AG04449 (cell line): ENCODE data around the gene MAST2.

Experiments used
- CTCF ChIA-PET: fragments of 350-600 bp; formaldehyde crosslinking; extraction: SDS; loops from one replicate; lab custom pipeline; 2021; ENCODE audit warnings: antibody characterized with exemption; lab: Yijun Ruan, JAX
- POLR2A ChIA-PET: fragments of 400-600, 350-600 bp; formaldehyde crosslinking; extraction: SDS; loops from one replicate; lab custom pipeline; 2020; ENCODE audit warnings: antibody characterized with exemption, inconsistent platforms; lab: Yijun Ruan, JAX
- DNase-seq: peaks from one replicate; pipeline ENCODE4 v3.0.0-alpha.2; 2010; ENCODE audit warnings: low read depth, low spot score
- H3K4me3 ChIP-seq: 2 replicates; pipeline ENCODE4 v1.5.1; 2011; ENCODE audit warnings: low read depth, mild to moderate bottlenecking, control low read depth, low read length
- TF ChIP-seq, protein P1 (sequence below): IDR thresholded peaks from one replicate; pipeline ENCODE4 v1.5.1; 2011; ENCODE audit warnings: mild to moderate bottlenecking, moderate library complexity, low read length, control low read depth, inconsistent platforms; ENCODE audit not compliant: insufficient read depth; ENCODE audit errors: missing control alignments

MAST2 gene

DNA sequence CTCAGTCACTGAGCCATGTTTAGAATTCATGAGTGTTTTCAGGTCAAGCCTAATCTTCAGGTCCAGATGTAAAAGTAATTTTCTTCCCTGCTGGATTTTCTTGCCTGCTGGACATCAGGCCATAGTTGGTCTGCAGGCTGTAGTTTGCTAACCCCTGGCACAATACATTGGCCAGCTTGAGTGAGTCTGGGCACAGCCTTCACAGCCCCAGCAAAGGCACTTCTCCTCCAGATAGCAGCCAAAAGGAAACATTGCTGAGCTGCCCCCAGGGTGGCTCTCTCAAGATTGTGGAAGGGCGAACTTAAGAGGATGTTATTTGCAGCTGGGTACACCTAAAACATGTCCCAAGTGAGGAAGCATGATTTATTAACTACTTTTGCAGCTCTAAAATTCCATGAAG, 202.2 kb downstream of the MAST2 start:
- ChIA-PET POLR2A (no interaction called here), CTCF (interaction anchor here (1.0 to 1.4 kb wide), 2 partner anchors 175 to 218 kb away, joined by 3 to 5 read pairs; no protein-coding TSS in a partner anchor)

DNA sequence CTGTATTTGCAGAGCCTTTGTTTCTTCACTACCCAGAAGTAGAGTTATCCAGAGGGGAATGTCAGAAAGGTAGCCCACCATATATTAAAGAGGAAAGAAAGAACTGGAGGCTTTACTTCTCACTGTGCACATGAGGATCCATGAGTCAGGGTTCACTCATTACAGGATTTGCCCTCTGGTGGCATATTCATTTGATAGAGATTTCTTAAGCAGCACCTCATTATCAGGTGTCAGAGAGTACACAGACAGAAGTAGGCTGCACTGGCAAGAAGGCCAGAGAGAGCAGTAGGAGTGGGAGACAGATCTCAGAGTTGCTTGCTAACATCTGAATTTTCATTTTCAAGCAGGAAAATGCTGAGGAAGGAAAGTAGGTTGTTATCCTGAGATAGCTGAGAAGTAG, 205.2 kb downstream of the MAST2 start:
- POLR2A ChIA-PET = no interaction called here
- DNase-seq = no peak
- no peak overlapping the region for H3K4me3 ChIP-seq
- CTCF ChIA-PET = no interaction called here
- TF ChIP-seq, protein P1, sequence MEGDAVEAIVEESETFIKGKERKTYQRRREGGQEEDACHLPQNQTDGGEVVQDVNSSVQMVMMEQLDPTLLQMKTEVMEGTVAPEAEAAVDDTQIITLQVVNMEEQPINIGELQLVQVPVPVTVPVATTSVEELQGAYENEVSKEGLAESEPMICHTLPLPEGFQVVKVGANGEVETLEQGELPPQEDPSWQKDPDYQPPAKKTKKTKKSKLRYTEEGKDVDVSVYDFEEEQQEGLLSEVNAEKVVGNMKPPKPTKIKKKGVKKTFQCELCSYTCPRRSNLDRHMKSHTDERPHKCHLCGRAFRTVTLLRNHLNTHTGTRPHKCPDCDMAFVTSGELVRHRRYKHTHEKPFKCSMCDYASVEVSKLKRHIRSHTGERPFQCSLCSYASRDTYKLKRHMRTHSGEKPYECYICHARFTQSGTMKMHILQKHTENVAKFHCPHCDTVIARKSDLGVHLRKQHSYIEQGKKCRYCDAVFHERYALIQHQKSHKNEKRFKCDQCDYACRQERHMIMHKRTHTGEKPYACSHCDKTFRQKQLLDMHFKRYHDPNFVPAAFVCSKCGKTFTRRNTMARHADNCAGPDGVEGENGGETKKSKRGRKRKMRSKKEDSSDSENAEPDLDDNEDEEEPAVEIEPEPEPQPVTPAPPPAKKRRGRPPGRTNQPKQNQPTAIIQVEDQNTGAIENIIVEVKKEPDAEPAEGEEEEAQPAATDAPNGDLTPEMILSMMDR = no peak

More for the DNA sequence above, 202.2 kb downstream of the MAST2 start:
- H3K4me3 ChIP-seq = no peak overlapping the region
- no peak for DNase-seq
- TF ChIP-seq, protein P1 = no peak

DNA sequence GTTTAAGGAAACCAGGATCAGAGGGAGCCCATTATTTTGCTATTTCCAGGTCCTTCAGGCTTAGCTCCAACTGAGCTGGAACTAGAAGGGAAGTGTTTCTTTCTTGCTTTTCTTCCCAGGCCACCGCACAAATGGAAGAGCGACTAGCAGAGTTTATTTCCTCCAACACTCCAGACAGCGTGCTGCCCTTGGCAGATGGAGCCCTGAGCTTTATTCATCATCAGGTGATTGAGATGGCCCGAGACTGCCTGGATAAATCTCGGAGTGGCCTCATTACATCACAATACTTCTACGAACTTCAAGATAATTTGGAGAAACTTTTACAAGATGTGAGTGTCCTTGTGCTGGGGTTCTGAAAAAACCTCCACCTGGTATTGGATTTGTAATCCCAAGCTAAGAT, 207.2 kb downstream of the MAST2 start:
- ChIA-PET POLR2A (no interaction called here), CTCF (interaction anchor here (0.7 to 1.6 kb wide), 4 partner anchors 15 to 213 kb away, joined by 3 to 5 read pairs (median 4); no protein-coding TSS in a partner anchor)
- TF ChIP-seq, protein P1 = no peak
- DNase-seq = no peak
- no peak overlapping the region for H3K4me3 ChIP-seq

DNA sequence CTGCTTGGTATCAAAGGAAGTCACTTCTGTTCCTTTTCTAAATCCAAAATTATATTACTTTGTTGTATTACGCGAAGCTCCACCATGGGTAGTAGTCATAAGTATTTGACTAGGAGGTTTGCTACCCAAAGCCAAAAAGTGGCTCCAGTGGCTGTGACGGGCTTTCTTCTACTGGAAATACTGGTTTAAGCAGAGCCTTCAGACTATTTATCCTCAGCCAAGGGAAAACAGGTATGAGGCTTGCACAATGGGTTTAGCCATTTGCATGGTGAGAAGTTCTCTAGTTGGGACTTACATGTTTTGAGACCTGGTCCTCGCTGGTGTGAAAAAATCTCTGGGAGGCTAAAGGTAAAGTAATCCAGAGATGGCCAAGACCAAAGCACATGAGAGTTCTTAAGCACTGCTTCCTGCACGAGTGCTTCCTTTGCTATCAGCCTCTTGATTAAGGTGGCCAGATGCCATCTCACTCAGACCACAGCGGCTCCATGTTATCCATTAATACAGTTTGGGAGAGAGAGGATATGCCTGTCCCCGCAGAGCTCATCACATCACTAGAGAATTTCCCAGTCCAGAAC, 207.8 kb downstream of the MAST2 start:
- CTCF ChIA-PET = interaction anchor here (0.7 to 1.6 kb wide), 4 partner anchors 14 to 212 kb away, joined by 3 to 5 read pairs (median 3); partner anchors contain the start of gene POMGNT1
- DNase-seq = no peak
- POLR2A ChIA-PET = no interaction called here
- TF ChIP-seq, protein P1 = no peak
- H3K4me3 ChIP-seq = no peak overlapping the region

DNA sequence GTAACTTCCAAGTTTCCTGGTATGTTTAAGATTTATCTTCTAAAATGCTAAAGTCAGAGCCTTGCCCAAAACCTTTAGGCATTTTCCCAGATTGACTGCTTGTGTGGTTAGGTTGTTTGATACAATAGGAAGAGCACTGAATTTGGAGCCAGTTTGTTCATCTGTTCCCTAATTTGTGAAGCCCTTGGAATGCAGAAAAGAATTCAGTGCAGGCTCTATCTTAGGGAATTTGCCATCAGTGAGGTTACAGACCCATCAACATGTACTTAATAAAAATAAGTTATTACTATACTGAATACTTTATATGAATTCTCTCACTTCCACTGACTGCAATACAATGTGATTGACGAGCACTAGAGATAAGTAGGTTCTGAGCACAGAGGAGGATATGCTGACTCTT, 208.8 kb downstream of the MAST2 start:
- POLR2A ChIA-PET = no interaction called here
- TF ChIP-seq, protein P1 = no peak

DNA sequence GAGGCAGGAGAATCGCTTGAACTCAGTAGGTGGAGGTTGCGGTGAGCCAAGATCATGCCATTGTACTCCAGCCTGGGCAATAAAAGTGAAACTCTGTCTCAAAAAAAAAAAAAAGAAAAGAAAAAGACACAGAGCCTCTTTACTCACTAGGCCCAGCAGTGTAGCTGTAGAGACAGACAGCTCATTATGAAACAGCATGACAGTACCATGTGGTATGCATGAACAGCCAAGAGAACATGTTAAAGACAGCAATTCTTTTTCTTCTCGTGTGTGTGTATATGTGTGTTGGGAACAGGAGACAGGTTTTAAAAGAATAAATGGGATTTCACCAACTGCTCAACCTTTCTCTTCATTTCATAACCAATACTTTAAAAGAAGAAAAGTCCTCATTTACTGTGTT, 210.2 kb downstream of the MAST2 start:
- CTCF ChIA-PET = no interaction called here
- H3K4me3 ChIP-seq = no peak overlapping the region
- POLR2A ChIA-PET = no interaction called here
- no peak for DNase-seq
- TF ChIP-seq, protein P1 = no peak

More for the DNA sequence above, 208.8 kb downstream of the MAST2 start:
- no peak overlapping the region for H3K4me3 ChIP-seq
- DNase-seq = no peak
- CTCF ChIA-PET = interaction anchor here (0.9 kb wide), 1 partner anchor 186 kb away, joined by 3 read pairs; the partner anchor contains the start of gene POMGNT1
